Dedifferentiated amniotic fluid mesenchymal stem cell (primary cell): Measurements from ENCODE around the gene PLAC9.

Experiments used
- DNase-seq: peaks from one replicate; pipeline ENCODE4 v3.0.0-alpha.2; 2016; ENCODE audit errors: extremely low spot score

Gene PLAC9

DNA sequence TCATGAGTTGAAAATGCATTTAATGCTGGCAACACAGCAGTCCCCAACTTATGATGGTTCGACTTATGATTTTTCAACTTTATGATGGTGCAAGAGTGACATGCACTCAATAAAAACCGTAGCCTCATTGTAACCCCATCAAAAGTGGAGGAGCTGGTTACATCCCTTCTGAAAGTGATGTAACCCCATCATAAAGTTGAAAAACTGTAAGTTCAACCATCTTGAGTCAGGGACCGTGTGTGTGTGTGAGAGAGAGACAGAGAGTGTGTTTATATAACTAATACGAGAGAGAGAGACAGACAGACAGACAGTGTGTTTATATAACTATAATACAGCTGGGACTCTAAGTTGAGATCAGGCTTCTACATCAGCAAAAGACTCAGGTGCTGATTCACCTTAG, 51.8 kb downstream of the PLAC9 start:
- DNase-seq: no peak

DNA sequence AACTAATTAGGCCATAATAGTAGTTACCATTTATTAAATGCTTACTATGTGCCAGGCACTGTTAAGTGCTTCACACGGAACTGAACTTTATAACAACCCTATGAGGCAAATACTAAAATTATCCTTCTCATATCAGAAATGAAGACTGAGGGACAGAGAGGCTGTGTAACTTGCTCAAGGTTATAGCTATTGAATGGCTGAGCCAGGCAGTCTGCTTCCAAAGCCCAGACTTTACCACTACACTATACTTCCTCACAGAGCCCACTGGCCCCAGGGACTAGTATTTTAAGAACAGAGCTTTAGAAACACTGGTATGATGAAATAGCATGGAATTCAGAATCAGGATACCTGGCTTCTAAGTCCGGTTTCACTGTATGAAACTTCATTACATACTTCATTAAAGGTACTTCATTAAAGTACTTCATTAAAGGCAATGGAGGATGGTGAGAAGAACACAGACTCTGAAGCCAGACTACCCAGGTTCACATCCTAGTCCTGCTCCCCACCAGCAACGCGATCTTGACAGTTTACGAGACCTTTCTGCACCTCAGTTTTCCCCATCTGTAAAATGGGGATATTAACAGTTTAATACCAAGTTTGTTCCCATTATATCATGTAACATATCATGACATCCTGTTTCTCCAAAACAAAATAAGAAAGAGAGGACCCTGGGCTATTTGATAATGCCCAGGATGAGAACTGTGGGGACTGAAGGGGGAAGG, 53.2 kb downstream of the PLAC9 start:
- DNase-seq: no peak

GRCh38 chr10:80186364-80187012, 54.0 kb downstream of the PLAC9 start:
- no peak for DNase-seq

- DNase-seq: no peak
These were observed 54.5 kb downstream of the PLAC9 start for GRCh38 chr10:80187060-80187459.

- no peak for DNase-seq
These were observed 55.2 kb downstream of the PLAC9 start for GRCh38 chr10:80187465-80188409.

DNA sequence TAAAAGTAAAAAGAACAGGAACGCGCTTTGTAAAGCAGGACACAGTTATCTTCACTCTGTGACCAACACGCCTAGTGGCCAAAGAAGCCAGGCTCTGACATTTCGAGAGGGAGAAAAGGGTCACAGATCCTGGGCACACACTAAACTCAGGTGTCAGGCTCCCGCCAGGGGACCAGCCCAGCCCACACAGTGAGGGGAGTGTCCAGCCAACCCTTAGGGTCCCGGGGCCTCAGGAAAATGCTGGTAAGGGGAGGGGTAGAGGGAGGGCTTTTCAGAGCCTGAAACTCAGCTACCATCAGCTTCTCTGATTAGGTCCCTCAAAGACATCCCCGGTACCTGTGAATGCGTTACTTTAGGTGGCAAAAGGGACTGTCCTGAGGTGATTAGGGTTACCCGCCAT, 56.2 kb downstream of the PLAC9 start:
- no peak for DNase-seq

GRCh38 chr10:80191589-80192270, 59.2 kb downstream of the PLAC9 start:
- DNase-seq: no peak

- DNase-seq: no peak
These were observed 60.0 kb downstream of the PLAC9 start for GRCh38 chr10:80192553-80192952.

- no peak for DNase-seq
These were observed 62.0 kb downstream of the PLAC9 start for GRCh38 chr10:80194373-80195045.
